ENCODE data around the gene ZNF724.
"Not testable (repeated sequence)": the region's sequence is repeated elsewhere in the genome, so short reads cannot be mapped to it uniquely, and the experiment has no call there.

Gene ZNF724

GRCh38 chr19:23281663-23282276 lies 31.6 kb upstream of the ZNF724 start:
- no peak for TF ChIP-seq CTCF (conservative IDR thresholded peaks at IDR 0.05; ENCODE audit: control insufficient read depth, insufficient read depth, low read depth, low read length)
- H3K4me3 ChIP-seq (ENCODE audit: control insufficient read depth, low read depth, low read length), result no peak overlapping the region
- DNase-seq (ENCODE audit: low read depth), result no peak

- DNase-seq (ENCODE audit: low read depth); H3K4me3 ChIP-seq (ENCODE audit: control insufficient read depth, low read depth, low read length): not testable (repeated sequence)
Observed at GRCh38 chr19:23278118-23278517, 27.9 kb upstream of the ZNF724 start.

GRCh38 chr19:23273590-23274412 lies 23.6 kb upstream of the ZNF724 start:
- peak; percentile 84 for DNase-seq (ENCODE audit: low read depth)
- H3K4me3 ChIP-seq (ENCODE audit: control insufficient read depth, low read depth, low read length), result peak overlapping the region; percentile 84
- TF ChIP-seq CTCF (conservative IDR thresholded peaks at IDR 0.05; ENCODE audit: control insufficient read depth, insufficient read depth, low read depth, low read length), result no peak

GRCh38 chr19:23273022-23273589 lies 22.9 kb upstream of the ZNF724 start:
- DNase-seq (ENCODE audit: low read depth), result no peak
- peak overlapping the region; percentile 84 for H3K4me3 ChIP-seq (ENCODE audit: control insufficient read depth, low read depth, low read length)
- TF ChIP-seq CTCF (conservative IDR thresholded peaks at IDR 0.05; ENCODE audit: control insufficient read depth, insufficient read depth, low read depth, low read length), result no peak

DNA sequence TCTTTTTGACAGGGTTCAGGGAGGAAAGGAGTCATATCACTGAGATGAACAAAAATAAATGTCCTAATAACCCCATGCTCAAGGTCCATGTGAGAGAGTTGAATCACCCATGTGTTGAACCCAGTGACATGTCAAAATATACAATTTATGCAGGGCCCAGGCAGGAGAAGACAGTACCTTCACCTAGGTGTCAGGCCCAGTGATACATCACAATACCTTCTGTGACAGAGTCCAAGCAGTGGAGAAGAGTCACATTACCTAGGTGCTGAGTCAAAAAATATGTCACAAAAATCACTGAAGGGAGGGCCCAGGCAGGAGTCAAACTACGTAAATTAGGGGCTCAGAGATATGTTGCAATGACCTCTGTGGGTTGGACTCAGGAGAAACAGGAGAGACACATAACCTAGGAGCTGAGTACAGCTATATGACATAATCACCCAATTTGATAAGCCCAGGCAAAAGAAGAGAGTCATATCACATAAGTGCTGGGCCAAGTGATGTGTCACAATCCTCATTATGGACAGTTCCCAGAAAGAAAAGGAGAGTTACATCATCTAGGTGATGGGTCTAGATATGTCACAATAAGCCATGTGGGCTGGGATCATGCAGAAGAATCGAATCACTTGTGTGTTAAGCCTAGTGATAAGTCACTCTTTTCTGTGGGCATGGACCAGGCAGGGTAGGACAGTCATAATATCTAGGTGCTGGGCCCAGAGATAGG lies 13.8 kb upstream of the ZNF724 start:
- no peak for TF ChIP-seq CTCF (conservative IDR thresholded peaks at IDR 0.05; ENCODE audit: control insufficient read depth, insufficient read depth, low read depth, low read length)
- peak; percentile 43 for DNase-seq (ENCODE audit: low read depth)
- H3K4me3 ChIP-seq (ENCODE audit: control insufficient read depth, low read depth, low read length), result no peak overlapping the region

DNA sequence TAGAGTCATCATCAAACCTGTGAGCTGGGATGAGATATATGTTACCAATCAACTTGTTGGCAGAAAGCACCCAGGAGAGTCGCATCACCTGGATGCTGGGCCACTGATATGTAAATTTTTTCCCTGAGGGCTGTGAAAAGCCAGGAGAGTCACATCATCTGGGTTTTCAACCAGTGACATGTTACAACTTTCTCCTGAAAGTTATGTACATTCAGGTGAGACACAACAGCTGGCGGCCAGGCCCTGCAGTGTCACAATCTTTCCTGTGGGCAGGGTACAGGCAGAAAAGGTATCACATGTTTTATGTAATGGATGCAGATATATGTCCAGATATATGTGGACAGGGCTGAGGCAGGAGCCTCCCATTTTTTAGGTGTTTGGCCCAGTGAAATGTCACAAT lies 13.2 kb upstream of the ZNF724 start:
- DNase-seq (ENCODE audit: low read depth), result no peak
- no peak overlapping the region for H3K4me3 ChIP-seq (ENCODE audit: control insufficient read depth, low read depth, low read length)
- TF ChIP-seq CTCF (conservative IDR thresholded peaks at IDR 0.05; ENCODE audit: control insufficient read depth, insufficient read depth, low read depth, low read length), result no peak

DNA sequence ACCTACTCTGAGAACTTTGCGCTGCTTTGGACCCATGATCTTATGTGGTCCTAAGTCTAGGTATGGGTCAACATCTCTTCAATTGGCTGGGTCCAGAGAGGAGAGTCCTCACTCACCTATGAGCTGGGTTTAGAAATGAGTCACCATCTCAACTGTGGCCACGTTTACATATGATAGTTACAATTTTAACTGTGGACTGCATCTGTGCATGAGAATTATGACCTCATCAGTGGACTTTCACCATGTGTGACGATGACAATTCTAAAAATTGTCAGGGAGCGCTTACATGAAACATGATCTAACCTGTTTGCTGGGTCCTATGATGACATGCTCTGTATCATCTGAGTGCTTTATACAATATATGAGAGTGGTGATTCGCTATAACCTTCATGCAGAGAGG lies 12.7 kb upstream of the ZNF724 start:
- no peak for TF ChIP-seq CTCF (conservative IDR thresholded peaks at IDR 0.05; ENCODE audit: control insufficient read depth, insufficient read depth, low read depth, low read length)
- H3K4me3 ChIP-seq (ENCODE audit: control insufficient read depth, low read depth, low read length), result no peak overlapping the region
- no peak for DNase-seq (ENCODE audit: low read depth)
